ENCODE data around the gene ADAMTS10. TPM values are rescaled to one million over a fixed set of nuclear protein-coding genes. Genes with fewer than 3 reads are reported as not detected.
A peak's percentile ranks its signal among the peaks of the same experiment; 100 is the strongest.
"Not testable (repeated sequence)": the region's sequence is repeated elsewhere in the genome, so short reads cannot be mapped to it uniquely, and the experiment has no call there.

The ADAMTS10 gene
- total RNA-seq, 1 donor from 2014 or later: 0.83 TPM

- DNase-seq (ENCODE audit: low read depth): no peak
These were observed 14.9 kb downstream of the ADAMTS10 start for GRCh38 chr19:8595651-8596050.

- no peak for DNase-seq (ENCODE audit: low read depth)
These were observed 16.6 kb downstream of the ADAMTS10 start for GRCh38 chr19:8593931-8594330.

GRCh38 chr19:8592231-8593009 is 18.1 kb downstream of the ADAMTS10 start:
- no peak for DNase-seq (ENCODE audit: low read depth)

GRCh38 chr19:8589177-8589714 is 21.3 kb downstream of the ADAMTS10 start:
- no peak for DNase-seq (ENCODE audit: low read depth)

GRCh38 chr19:8585894-8586750 is 24.4 kb downstream of the ADAMTS10 start:
- no peak for DNase-seq (ENCODE audit: low read depth)

GRCh38 chr19:8584965-8585893 is 25.3 kb downstream of the ADAMTS10 start:
- DNase-seq (ENCODE audit: low read depth): no peak

- DNase-seq (ENCODE audit: low read depth): peak; percentile 62
These were observed 29.7 kb downstream of the ADAMTS10 start for GRCh38 chr19:8580710-8581281.

GRCh38 chr19:8578642-8579265 is 31.8 kb downstream of the ADAMTS10 start:
- peak; percentile 69 for DNase-seq (ENCODE audit: low read depth)

GRCh38 chr19:8577741-8578140 is 32.8 kb downstream of the ADAMTS10 start:
- no peak for DNase-seq (ENCODE audit: low read depth)

- no peak for DNase-seq (ENCODE audit: low read depth)
These were observed 33.3 kb downstream of the ADAMTS10 start, which contains the start of gene MYO1F for GRCh38 chr19:8577247-8577646. Gene MYO1F, minus strand, starts transcription at chr19:8577442. Its CDS starts 133 bp downstream, at chr19:8577309.

GRCh38 chr19:8576273-8576993 is 34.1 kb downstream of the ADAMTS10 start:
- DNase-seq (ENCODE audit: low read depth): no peak

- DNase-seq (ENCODE audit: low read depth): no peak
These were observed 35.0 kb downstream of the ADAMTS10 start for GRCh38 chr19:8575467-8575997.

GRCh38 chr19:8574619-8574922 is 35.9 kb downstream of the ADAMTS10 start:
- not testable (repeated sequence) for DNase-seq (ENCODE audit: low read depth)

GRCh38 chr19:8573316-8573715 is 37.2 kb downstream of the ADAMTS10 start:
- DNase-seq (ENCODE audit: low read depth): no peak

GRCh38 chr19:8571006-8571411 is 39.5 kb downstream of the ADAMTS10 start:
- DNase-seq (ENCODE audit: low read depth): no peak

GRCh38 chr19:8569066-8569771 is 41.3 kb downstream of the ADAMTS10 start:
- DNase-seq (ENCODE audit: low read depth): peak; percentile 90

GRCh38 chr19:8567522-8568172 is 42.9 kb downstream of the ADAMTS10 start:
- DNase-seq (ENCODE audit: low read depth): no peak

- no peak for DNase-seq (ENCODE audit: low read depth)
These were observed 43.7 kb downstream of the ADAMTS10 start for GRCh38 chr19:8566855-8567254.
